T-helper 9 cell (primary cell): Measurements from ENCODE around the gene ENOX1.

Experiments
- DNase-seq: peaks from one replicate; pipeline ENCODE4 v3.0.0-alpha.2; 2020

Gene ENOX1

DNA sequence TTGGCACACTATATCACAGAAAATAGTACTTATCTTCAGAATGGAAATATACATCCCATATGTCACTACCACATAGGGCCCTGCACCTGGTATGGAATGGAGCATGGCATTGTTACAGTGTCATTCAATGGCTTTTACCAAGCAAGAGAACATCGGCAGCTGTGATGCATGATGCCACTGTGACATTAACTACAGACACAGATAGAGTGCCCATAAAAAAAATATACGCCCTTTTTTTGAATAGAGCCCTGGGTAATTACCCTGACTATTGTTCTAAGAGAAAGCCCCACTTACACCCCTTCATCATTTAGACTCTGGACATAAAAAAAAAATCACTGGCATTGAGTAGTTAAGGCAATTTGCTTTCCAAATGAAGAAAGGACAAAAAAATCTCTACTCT, 443.1 kb downstream of the ENOX1 start:
- no peak for DNase-seq

- DNase-seq = no peak
Measured at GRCh38 chr13:43339805-43340550, 446.8 kb downstream of the ENOX1 start.

- DNase-seq = no peak
Measured at GRCh38 chr13:43339145-43339804, 447.5 kb downstream of the ENOX1 start.

GRCh38 chr13:43335764-43336163, 451.0 kb downstream of the ENOX1 start:
- no peak for DNase-seq

- no peak for DNase-seq
Measured at GRCh38 chr13:43333176-43333575, 453.6 kb downstream of the ENOX1 start.

GRCh38 chr13:43331672-43332071, 455.1 kb downstream of the ENOX1 start:
- no peak for DNase-seq

- no peak for DNase-seq
Measured at GRCh38 chr13:43329702-43330101, 457.1 kb downstream of the ENOX1 start.

GRCh38 chr13:43328907-43329306, 457.9 kb downstream of the ENOX1 start:
- no peak for DNase-seq

- no peak for DNase-seq
Measured at GRCh38 chr13:43326100-43326499, 460.7 kb downstream of the ENOX1 start.

DNA sequence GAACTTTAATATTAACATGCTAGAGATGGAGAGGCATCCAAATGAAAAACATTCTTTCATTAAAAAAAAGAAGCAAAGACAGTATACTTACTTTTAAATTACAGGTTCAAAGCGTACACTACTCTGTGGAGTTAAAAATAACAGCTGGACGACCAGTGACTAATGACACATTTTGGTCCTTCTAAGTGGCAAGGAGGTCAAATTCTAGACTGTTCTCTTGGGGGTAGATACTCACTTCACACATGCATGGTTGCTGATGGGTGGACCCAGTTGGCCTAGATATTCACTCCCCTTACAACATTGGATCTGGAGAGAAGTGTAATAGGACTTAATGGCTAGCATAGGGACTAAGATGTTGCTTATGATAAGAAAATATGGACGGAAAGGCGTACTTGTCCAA, 461.1 kb downstream of the ENOX1 start:
- no peak for DNase-seq

- DNase-seq = no peak
Measured at GRCh38 chr13:43324129-43324528, 462.6 kb downstream of the ENOX1 start.

DNA sequence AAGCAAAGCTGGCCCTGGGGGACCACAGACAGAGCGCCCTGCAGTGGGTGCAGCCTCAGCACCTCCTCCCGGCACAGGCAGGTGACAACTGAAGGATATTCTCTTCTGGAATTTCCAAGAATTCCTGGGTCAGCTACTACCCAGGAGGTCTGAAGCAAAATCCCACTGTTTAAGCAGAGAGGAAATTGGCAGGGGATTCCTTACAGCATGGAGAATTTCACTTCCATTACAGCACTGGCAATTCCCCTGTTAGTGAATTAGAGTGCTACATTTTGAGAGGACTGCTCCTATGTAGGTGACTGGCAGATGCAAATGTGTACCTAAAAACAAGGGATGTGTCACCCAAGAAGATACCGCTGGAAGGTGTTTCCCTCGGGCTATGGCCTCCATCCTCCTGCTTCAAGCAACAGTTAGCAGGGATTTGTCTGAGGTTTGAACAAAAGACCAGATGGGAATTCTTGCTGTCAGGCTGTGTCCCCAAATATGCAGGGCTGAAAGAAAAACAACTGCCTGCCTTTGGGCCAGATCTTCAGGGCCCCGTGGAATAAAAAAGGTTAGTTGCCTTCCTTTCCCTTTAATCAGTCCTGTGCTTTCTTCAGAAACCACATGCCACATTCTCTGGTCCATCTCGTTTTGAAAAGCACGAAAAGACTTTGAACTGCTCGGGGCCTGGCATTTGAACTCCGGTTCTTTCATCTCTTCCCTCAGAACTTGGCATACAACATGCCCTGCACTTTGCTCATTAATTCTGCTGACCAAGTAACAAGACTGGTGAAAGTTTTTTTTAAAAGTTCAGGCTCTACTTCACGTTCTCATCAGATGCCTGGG, 466.9 kb downstream of the ENOX1 start:
- no peak for DNase-seq

GRCh38 chr13:43316946-43317353, 469.8 kb downstream of the ENOX1 start:
- no peak for DNase-seq

GRCh38 chr13:43316281-43316680, 470.5 kb downstream of the ENOX1 start:
- no peak for DNase-seq

- DNase-seq = no peak
Measured at GRCh38 chr13:43315522-43315921, 471.2 kb downstream of the ENOX1 start.

DNA sequence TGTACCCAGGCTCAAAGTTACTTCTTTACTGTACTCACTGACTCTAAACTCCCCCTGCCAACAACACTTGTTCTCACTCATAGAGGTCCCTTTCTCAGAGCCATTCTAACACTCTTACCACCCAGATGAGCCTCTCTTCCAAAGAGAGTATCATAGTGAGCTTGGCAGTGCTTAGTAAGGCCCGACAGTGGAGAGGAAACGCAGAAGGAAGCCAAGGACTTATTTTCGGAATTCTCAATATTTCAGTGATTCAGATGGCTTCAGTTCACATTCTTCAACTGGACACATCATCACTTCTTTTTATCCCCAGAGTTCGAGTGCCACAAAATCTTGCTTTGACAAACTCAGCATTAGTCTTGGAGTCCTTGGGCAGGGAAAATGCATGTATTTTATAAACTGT, 477.5 kb downstream of the ENOX1 start:
- no peak for DNase-seq

DNA sequence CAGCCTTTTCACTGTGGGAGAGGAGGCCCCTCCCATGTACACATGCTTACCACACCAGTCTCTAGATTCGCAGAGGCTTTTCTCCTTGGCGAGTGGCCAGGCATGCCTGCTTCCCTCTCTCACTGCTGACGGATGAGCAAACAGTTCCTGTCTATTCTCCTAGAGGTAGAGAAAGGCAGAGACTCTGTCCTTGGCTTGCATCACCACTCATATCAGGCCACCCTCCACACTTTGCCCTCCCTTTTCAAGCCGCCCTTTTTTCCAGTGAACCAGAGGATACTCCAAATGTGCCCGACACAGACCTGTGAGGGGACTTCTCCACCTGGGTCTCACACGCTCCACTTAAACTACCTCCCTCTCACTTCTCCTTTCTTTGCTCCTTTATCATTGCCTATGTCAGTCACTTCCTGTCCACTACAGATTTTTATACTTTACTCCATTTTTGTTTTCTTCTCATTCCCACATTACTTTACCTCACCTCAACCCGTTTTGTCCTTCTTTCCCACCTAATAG, 478.8 kb downstream of the ENOX1 start:
- no peak for DNase-seq

GRCh38 chr13:43307221-43307920, 479.4 kb downstream of the ENOX1 start:
- no peak for DNase-seq

DNA sequence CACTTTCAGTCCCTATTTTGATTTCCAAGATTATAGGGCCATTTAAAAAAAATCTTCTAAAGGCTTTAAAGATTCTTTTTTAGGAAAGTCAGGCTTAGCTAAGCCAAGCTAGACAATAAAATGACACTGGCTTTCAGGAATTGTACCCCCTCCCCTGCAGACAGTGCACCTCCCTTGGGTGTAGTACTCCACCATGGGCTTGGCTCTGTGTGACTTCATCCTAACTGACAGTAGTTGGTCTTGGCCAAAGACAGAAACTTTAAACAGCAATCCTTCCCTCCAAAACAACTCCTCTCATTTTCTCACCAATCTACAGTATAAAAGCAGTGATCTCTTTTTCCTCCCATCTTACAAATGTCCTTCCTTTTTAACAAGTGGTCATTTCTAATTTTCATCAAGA, 480.4 kb downstream of the ENOX1 start:
- no peak for DNase-seq

DNA sequence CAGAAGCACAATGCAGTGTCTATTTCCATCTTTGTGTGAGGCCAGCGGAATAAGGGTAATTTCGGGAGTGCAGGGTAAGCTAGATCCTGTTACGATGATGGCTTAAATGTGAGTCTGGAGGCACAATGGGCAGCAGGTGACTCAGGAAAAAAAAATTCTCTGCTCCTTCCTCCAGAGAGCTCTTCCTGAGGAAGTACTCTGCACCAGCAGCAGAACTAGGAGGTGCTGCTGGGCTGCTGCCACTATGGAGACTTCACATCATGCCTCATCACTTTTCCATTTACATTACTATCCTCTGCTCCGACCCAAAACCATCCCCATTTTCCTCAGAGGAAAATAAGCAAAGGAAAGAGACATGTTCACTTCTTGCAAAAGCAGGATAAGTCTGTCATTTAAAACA, 481.4 kb downstream of the ENOX1 start:
- DNase-seq = no peak

DNA sequence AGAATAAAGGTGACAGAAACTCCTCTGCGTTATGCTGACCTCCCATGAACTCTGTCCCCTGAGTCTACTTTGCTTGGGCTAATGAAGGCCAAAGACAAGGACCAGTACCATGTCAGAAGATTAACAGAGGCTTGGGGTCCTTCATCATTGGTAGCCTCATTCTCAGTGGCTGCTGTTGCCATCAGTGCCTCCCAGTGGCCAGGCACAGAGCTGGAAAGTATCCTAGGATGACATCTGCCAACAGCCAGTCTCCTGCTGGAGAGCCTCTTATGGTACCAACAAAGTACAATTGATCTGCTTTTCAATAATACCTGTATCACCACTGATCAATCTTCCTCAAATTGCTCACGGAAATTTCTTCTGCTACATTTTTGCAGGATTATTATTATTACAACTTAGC, 481.8 kb downstream of the ENOX1 start:
- no peak for DNase-seq

- no peak for DNase-seq
Measured at GRCh38 chr13:43304449-43304848, 482.3 kb downstream of the ENOX1 start.
